ENCODE results near the gene STPG1.

DNA sequence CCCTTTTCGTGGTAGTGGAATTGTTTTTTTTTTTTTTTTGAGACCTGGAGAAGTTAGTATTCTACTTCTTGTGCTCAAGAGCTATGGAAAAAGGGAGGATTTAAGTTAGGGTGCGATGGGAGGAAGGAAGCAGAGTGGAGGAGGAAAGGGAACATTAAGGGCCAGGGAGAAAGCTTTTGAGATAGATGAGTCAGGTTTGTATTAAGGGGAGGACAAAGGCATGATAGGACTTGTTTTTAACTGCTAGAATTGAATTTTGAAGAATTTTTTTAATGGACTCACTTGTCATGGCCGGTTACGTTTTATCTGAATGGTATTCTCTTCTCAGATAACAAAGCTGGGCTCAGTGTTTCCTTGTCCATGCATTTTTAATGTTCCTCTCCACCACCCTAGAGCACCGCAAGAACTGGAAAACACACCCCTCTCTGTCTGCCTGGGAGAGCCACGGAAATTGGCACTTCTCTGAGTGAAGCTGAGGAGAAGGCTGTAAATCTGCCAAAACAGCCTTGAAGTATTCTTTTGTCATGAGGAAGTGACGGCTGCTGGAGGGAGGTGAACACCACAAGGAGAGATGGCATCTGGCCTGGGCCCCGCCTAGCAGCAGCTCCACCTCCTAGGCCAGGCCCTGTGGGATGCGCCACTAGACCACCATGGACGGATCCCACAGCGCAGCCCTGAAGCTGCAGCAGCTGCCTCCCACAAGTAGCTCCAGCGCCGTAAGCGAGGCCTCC, 5.5 kb upstream of the STPG1 start:
- TF ChIP-seq TBP (optimal IDR thresholded peaks at IDR 0.05; ENCODE audit: low read depth, low read length): peak; percentile 44
- TF ChIP-seq, protein P1, sequence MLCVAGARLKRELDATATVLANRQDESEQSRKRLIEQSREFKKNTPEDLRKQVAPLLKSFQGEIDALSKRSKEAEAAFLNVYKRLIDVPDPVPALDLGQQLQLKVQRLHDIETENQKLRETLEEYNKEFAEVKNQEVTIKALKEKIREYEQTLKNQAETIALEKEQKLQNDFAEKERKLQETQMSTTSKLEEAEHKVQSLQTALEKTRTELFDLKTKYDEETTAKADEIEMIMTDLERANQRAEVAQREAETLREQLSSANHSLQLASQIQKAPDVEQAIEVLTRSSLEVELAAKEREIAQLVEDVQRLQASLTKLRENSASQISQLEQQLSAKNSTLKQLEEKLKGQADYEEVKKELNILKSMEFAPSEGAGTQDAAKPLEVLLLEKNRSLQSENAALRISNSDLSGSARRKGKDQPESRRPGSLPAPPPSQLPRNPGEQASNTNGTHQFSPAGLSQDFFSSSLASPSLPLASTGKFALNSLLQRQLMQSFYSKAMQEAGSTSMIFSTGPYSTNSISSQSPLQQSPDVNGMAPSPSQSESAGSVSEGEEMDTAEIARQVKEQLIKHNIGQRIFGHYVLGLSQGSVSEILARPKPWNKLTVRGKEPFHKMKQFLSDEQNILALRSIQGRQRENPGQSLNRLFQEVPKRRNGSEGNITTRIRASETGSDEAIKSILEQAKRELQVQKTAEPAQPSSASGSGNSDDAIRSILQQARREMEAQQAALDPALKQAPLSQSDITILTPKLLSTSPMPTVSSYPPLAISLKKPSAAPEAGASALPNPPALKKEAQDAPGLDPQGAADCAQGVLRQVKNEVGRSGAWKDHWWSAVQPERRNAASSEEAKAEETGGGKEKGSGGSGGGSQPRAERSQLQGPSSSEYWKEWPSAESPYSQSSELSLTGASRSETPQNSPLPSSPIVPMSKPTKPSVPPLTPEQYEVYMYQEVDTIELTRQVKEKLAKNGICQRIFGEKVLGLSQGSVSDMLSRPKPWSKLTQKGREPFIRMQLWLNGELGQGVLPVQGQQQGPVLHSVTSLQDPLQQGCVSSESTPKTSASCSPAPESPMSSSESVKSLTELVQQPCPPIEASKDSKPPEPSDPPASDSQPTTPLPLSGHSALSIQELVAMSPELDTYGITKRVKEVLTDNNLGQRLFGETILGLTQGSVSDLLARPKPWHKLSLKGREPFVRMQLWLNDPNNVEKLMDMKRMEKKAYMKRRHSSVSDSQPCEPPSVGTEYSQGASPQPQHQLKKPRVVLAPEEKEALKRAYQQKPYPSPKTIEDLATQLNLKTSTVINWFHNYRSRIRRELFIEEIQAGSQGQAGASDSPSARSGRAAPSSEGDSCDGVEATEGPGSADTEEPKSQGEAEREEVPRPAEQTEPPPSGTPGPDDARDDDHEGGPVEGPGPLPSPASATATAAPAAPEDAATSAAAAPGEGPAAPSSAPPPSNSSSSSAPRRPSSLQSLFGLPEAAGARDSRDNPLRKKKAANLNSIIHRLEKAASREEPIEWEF (CRISPR knock-in tag; IDR thresholded peaks at IDR 0.05): no peak
